Activated T-cell treated with anti-CD3 and anti-CD28 coated beads, Interleukin-2, amount 50 U/mL, for 72 hours (primary cell): ENCODE results near the gene RNF126. TPM values are rescaled to one million over a fixed set of nuclear protein-coding genes. Genes with fewer than 3 reads are reported as not detected.

Experiments used
- ATAC-seq, 2 donors: fragments of 150-1000 bp; cut with Tn5 transposase; replicated peaks in 1 of 2; 2 replicates each; pipeline ENCODE4 v1.10.0; 2021; ENCODE audit warnings: moderate library complexity in 2 of 2, mild to moderate bottlenecking in 1 of 2
- DNase-seq, 2 donors: peaks; one replicate each; pipeline ENCODE4 v3.0.0; 2021 to 2022; ENCODE audit warnings: mixed read lengths in 1 of 2
- H3K27ac Mint-ChIP-seq: one replicate; pipeline ENCODE4 v1.8.0; 2022; ENCODE audit warnings: mild to moderate bottlenecking, moderate library complexity, mixed read lengths
- H3K27me3 Mint-ChIP-seq: one replicate; pipeline ENCODE4 v1.8.0; 2022; ENCODE audit warnings: low read depth, mixed read lengths
- H3K36me3 Mint-ChIP-seq, 2 donors: one replicate each; pipeline ENCODE4 v1.8.0; 2022; ENCODE audit warnings: mixed read lengths in 2 of 2, mild to moderate bottlenecking in 1 of 2; ENCODE audit not compliant: insufficient read depth in 2 of 2
- H3K4me1 Mint-ChIP-seq: one replicate; pipeline ENCODE4 v1.8.0; 2022; ENCODE audit warnings: low read depth, mixed read lengths
- H3K4me3 Mint-ChIP-seq, 2 donors: one replicate each; pipeline ENCODE4 v1.8.0; 2022; ENCODE audit warnings: mild to moderate bottlenecking in 2 of 2, mixed read lengths in 2 of 2, moderate library complexity in 2 of 2
- H3K9me3 Mint-ChIP-seq, 2 donors: one replicate each; pipeline ENCODE4 v1.8.0; 2022; ENCODE audit warnings: mixed read lengths in 2 of 2
- total RNA-seq, 2 donors: library from RNA; stranded (reverse); gene quantifications; one replicate each; pipeline ENCODE4 v1.2.3, GENCODE V29; 2022

Gene RNF126
- total RNA-seq, 2 donors from 2014 or later, result 72.8 to 91.8 TPM

DNA sequence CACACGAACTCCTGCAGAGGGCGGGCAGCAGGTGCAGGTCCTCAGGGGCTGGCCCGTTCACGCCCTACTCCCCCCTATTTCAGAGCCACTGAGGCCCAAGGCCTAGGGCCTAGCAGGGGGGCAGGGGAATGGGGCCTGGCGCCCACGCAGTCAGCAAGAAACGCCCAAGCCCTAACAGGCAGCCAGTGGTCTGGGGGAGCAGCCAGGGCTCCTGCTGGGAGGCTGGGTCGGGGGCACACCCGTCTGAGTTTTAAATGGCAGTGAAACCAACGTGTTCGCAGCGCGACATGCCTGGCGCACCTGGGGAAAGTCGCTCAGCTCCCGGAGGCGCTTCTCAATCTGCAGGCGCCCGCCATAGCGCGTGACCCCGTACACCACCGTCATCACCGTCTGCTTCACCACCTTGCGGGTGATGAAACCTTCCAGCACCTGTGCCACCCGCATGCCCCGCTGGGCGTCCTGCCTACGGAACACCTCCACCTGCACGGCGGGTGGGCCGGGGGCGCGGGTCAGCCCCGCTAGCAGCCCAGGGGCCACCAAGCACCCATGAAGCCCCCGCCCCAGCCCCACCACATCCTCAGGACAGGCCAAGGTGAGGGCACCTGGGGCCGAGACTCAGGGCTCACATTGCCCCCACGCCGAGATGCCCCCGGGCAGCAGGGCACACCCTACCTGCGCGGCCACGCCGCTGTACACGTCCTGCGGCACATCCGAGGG lies 43.6 kb downstream of the RNF126 start:
- peaks cover 0 to 3% of the 10 kb centered on the region in 2 donors for H3K36me3 Mint-ChIP-seq
- H3K9me3 Mint-ChIP-seq, result no peaks in the 10 kb centered on the region
- no peak for DNase-seq
- H3K27me3 Mint-ChIP-seq, result no peaks in the 10 kb centered on the region
- H3K4me1 Mint-ChIP-seq, result no peaks in the 10 kb centered on the region
- H3K27ac Mint-ChIP-seq, result no peak overlapping the region
- no peak overlapping the region for H3K4me3 Mint-ChIP-seq
- ATAC-seq, result no peak

DNA sequence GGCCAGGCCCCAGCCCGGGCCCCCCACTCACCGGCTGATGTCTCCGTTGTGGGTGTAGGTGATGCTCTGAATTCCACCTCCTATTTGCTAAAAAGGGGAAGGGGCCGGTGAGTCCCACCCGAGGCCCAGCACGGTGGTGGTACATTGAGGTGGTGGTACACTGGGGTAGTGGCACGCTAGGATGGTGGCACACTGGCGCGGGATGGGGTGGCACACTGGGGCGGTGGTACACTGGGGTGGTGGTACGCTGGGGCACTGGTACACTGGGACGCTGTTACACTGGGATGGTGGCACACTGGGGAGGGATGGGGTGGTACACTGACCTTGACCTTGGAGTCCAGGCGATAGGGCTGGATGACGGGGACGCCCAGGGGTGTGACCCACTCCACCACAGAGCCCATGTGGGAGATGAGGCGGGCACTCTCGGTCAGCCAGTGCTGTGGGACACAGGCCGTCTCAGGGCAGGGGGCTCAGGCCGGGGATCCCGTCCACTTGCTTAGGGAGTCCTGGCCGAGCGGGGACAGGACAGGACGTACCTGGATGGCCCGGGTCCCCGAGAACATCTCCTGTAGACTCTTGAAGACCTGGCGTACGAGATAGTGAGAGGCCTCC lies 44.2 kb downstream of the RNF126 start:
- no peak overlapping the region for H3K4me3 Mint-ChIP-seq
- H3K36me3 Mint-ChIP-seq, result peaks cover 0 to 3% of the 10 kb centered on the region in 2 donors
- H3K27me3 Mint-ChIP-seq, result no peaks in the 10 kb centered on the region
- no peaks in the 10 kb centered on the region for H3K4me1 Mint-ChIP-seq
- H3K27ac Mint-ChIP-seq, result no peak overlapping the region
- no peaks in the 10 kb centered on the region for H3K9me3 Mint-ChIP-seq
- no peak for DNase-seq
- ATAC-seq, result no peak

DNA sequence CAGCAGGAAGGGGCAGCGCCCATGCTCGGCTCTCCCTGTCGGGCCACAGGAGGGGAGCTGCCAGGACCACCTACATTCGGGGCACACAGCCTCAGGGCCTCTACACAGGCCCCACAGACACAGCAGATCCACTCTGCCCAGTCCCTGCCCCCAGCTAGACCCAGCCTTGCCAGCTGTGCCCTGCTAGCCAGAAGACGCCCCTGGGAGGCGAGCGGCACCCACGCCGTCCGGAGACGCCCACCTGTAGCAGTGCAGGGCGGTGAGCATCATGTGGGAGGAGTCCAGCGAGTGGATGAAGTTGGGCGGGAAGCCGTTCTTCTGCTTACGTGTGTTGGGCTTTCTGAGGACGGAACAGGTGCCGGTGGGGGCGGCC lies 44.8 kb downstream of the RNF126 start:
- Mint-ChIP-seq H3K36me3 (peaks cover 0 to 3% of the 10 kb centered on the region in 2 donors), H3K4me3 (no peak overlapping the region), H3K27ac (no peak overlapping the region), H3K27me3 (no peaks in the 10 kb centered on the region), H3K9me3 (no peaks in the 10 kb centered on the region), H3K4me1 (no peaks in the 10 kb centered on the region)
- ATAC-seq (no peak), DNase-seq (no peak)

DNA sequence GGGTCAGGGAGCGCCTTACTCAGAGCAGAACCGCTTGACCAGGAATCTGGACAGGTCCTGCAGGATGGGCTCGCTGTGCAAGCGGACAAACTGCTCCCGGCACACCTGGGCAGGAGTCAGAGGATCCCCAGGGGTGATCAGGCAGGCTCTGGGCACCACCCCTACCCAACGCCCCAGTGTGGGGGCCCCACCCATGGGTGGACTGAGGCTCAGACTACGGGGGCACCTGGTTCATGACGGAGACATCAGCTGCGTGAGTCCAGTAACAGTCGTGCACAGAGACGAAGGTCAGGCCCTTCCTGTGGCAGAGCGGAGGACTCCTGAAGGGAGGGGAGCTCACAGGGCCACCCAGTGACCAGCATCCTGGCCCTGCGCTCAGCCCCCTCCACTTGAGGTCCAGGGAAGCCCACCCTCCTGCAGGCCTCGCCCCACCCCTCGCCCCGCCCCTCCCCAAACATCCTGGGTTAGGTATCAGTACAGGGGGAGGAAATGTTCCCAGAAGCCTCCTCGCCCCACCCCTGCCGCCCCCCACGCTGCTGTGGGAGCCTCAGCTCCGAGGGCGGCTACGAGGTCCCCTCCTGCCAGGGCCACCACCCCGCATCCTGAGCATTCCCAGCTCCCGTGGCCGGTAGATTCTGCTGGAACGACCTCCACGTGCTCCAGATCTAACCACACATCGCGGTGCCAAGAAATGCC lies 45.3 kb downstream of the RNF126 start:
- ATAC-seq (no peak), DNase-seq (no peak)
- Mint-ChIP-seq H3K27ac (no peak overlapping the region), H3K9me3 (no peaks in the 10 kb centered on the region), H3K4me3 (no peak overlapping the region), H3K36me3 (peaks cover 0 to 3% of the 10 kb centered on the region in 2 donors), H3K27me3 (no peaks in the 10 kb centered on the region), H3K4me1 (peaks cover 5% of the 10 kb centered on the region)

DNA sequence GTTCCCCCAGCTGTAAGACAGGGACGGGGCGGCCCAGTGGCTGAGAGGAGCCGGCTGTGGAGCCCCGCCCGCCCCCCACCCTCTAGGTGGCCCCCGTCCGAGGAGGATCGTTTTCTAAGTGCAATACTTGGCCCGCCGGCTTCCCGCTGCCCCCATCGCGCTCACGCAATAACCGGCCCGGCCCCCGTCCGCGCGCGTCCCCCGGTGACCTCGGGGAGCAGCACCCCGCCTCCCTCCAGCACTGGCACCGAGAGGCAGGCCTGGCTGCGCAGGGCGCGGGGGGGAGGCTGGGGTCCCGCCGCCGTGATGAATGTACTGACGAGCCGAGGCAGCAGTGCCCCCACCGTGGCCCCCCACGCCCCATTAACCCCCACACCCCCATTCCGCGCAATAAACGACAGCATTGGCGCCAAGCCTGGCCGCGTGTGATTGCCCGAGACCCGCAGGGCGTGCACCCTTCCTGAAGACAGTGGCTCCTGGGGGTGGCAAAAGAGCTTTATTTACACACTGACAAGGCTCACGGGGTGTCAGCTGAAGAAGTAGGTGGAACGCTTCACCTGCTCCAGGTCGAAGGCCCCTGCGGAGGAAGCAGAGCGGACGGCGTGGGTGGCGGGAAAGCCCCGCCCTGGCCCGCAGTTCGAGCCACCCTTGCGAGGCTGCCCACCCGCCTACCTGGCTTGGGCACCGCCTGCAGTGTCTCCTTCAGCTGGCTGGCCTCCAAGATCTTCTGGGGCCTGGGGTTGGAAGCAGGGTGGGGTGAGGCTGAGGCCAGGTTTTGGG lies 46.1 kb downstream of the RNF126 start:
- H3K4me1 Mint-ChIP-seq, result peaks cover 7% of the 10 kb centered on the region
- H3K36me3 Mint-ChIP-seq, result peaks cover 2 to 3% of the 10 kb centered on the region in 2 donors
- no peak for DNase-seq
- no peaks in the 10 kb centered on the region for H3K27me3 Mint-ChIP-seq
- H3K27ac Mint-ChIP-seq, result no peak overlapping the region
- no peaks in the 10 kb centered on the region for H3K9me3 Mint-ChIP-seq
- no peak for ATAC-seq
- no peak overlapping the region for H3K4me3 Mint-ChIP-seq

DNA sequence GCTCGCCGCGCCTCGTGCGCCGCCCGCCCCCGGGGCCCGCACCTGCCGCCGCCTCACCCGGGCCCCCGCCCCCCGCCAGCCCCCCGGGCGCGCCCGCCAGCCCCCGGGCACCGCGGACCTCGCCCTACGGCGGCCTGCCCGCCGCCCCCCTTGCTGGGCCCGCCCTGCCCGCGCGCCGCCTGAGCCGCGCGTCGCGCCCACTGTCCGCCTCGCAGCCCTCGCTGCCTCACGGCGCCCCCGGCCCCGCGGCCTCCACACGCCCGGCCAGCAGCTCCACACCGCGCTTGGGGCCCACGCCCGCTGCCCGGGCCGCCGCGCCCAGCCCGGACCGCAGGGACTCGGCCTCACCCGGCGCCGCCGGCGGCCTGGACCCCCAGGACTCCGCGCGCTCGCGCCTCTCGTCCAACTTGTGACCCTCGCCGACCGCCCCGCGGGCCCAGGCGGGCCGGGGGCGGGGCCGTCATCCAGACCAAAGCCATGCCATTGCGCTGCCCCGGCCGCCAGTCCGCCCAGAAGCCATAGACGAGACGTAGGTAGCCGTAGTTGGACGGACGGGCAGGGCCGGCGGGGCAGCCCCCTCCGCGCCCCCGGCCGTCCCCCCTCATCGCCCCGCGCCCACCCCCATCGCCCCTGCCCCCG lies 46.8 kb downstream of the RNF126 start:
- H3K4me1 Mint-ChIP-seq, result peaks cover 14% of the 10 kb centered on the region
- no peak for DNase-seq

DNA sequence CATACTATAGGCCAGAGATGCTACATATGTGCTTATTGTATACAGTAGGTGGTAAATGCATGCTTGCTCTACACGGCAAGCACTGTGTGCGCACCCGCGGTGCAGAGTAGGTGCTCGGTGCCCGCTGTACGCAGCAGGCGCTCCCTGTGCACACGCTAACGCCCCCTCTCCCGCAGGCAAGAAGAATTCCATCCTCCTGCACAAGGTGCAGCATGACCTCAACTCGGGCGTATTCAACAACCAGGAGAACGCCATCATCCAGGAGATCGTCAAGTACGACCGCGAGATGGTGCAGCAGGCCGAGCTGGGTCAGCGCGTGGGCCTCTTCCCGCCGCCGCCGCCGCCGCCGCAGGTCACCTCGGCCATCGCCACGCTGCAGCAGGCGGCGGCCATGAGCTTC lies 47.4 kb downstream of the RNF126 start:
- no peak for ATAC-seq
- no peaks in the 10 kb centered on the region for H3K9me3 Mint-ChIP-seq
- no peaks in the 10 kb centered on the region for H3K27me3 Mint-ChIP-seq
- H3K27ac Mint-ChIP-seq, result no peak overlapping the region
- DNase-seq, result no peak
- H3K4me1 Mint-ChIP-seq, result peaks cover 20% of the 10 kb centered on the region
- H3K4me3 Mint-ChIP-seq, result peak overlapping the region in 1 of 2 donors; percentile 31
- H3K36me3 Mint-ChIP-seq, result peaks cover 2 to 3% of the 10 kb centered on the region in 2 donors

More for the DNA sequence above, 46.8 kb downstream of the RNF126 start:
- ATAC-seq, result no peak
- H3K4me3 Mint-ChIP-seq, result no peak overlapping the region
- peaks cover 2 to 3% of the 10 kb centered on the region in 2 donors for H3K36me3 Mint-ChIP-seq
- no peak overlapping the region for H3K27ac Mint-ChIP-seq
- H3K9me3 Mint-ChIP-seq, result no peaks in the 10 kb centered on the region
- H3K27me3 Mint-ChIP-seq, result no peaks in the 10 kb centered on the region

DNA sequence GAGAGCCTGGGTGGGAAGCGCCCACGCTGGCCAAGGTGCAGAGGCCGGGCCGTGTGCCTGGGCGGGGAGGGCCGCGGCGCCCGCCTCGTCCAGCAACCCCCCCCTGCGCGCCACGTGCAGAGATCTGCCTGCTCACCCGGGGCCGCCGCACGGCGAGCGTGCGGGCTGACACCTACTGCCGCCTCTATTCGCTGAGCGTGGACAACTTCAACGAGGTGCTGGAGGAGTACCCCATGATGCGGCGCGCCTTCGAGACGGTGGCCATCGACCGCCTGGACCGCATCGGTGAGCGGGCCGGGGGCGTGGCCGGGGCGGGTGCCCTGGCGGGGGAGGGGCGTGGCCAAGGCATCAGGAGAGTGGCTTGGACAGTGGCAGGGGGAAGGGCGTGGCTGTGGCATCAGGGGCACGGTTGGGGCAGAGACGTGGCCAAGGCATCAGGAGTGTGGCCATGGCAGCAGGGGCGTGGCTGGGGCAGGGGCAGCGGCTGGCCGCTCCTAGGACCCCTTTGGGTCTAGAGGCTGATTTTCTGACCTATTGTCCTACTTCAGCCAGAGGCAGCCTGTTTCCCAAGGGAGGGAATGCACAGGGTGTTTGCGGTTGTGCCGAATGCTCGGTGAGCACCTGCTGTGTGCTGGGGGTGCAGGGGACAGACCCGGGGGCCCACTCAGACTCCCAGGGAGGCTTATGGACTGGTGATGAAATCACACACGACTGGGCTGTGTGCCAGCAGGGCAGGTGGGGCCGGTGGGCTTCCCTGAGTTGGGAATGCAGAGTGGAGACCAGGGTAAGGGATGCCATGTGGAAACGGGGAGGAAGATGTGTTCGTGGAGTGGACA lies 49.1 kb downstream of the RNF126 start:
- Mint-ChIP-seq H3K36me3 (peaks cover 2% of the 10 kb centered on the region in 2 donors), H3K4me1 (peaks cover 25% of the 10 kb centered on the region), H3K27ac (no peak overlapping the region), H3K4me3 (no peak overlapping the region), H3K27me3 (no peaks in the 10 kb centered on the region), H3K9me3 (no peaks in the 10 kb centered on the region)
- ATAC-seq (no peak), DNase-seq (no peak)

DNA sequence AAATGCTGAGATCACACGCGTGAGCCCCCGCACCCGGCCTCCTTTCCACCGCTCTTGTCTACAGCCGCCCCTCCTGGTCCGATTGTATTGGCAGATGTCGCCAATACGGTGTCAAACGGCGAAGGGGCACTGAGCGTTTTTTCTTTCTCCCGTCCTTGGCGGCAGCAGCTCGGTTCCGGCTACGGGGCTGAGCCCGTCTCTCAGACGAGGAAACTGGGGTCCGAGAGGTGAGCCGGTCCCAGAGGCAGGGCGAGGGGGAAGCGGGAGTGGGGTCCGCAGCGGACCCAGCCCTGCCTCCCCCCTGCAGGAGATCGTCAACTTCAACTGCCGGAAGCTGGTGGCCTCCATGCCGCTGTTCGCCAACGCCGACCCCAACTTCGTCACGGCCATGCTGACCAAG lies 50.1 kb downstream of the RNF126 start:
- Mint-ChIP-seq H3K9me3 (no peaks in the 10 kb centered on the region), H3K27ac (no peak overlapping the region)
- no peak for ATAC-seq

DNA sequence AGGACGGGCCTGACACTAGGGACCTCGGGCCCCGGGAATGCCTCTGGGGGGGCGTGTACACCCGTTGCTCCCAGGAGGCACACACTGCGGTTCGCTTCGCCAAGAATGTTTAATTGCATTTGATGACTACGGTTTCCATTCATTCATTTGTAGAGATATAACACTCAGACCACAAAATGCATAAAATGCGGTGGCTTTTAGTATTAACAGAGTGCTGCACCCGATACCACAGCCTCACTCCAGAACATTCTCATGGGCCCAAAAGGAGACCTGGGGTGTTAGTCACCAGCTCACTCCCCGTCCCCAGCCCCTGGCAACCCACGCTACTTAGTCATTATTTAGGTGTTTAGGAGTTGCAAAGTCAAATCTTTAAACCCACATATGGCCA lies 51.5 kb downstream of the RNF126 start:
- Mint-ChIP-seq H3K9me3 (no peaks in the 10 kb centered on the region), H3K36me3 (peaks cover 0 to 2% of the 10 kb centered on the region in 2 donors), H3K27ac (peak overlapping the region; percentile 66), H3K27me3 (no peaks in the 10 kb centered on the region), H3K4me1 (peaks cover 25% of the 10 kb centered on the region), H3K4me3 (peak overlapping the region; percentile 84 to 90)
- ATAC-seq, result peak; percentile 88 to 89
- peak; percentile 80 to 87 for DNase-seq

More for the DNA sequence above, 50.1 kb downstream of the RNF126 start:
- peaks cover 0 to 2% of the 10 kb centered on the region in 2 donors for H3K36me3 Mint-ChIP-seq
- no peaks in the 10 kb centered on the region for H3K27me3 Mint-ChIP-seq
- peak overlapping the region in 1 of 2 donors; percentile 39 for H3K4me3 Mint-ChIP-seq
- peaks cover 25% of the 10 kb centered on the region for H3K4me1 Mint-ChIP-seq
- no peak for DNase-seq

DNA sequence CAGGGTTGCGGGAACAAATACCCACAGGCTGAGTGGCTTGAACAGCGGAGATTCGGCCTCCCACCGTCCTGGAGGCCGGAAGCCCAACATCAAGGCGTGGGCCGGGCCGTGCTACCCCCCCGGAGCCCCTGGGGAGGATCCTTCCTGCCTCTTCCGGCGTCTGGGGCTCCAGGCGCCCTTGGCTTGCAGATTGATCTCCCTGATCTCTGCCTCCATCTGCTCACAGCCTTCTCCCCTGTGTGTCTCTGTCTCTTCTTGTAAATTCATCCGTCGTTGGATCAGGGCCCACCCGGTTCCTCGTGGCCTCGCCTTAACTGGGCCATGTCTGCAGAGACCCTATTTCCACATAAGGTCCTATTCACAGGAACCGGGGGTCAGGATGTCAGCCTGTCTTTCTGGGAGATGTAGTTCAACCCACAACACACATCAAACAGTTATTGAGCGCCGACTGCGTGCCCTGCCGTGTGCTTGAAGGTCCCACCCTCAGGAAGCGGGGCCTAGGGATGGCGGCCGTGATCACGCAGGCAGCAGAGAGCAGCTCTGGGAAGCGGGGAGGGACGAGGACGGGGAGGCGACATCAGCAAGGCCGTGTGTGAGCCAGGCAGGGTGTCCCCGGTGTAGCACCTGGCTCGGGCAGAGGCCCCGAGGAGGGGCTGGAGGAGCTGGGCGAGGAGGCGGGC lies 52.1 kb downstream of the RNF126 start:
- no peaks in the 10 kb centered on the region for H3K27me3 Mint-ChIP-seq

More for the DNA sequence above, 52.1 kb downstream of the RNF126 start:
- Mint-ChIP-seq H3K4me3 (peak overlapping the region; percentile 84 to 90), H3K4me1 (peaks cover 25% of the 10 kb centered on the region), H3K36me3 (peaks cover 0 to 2% of the 10 kb centered on the region in 2 donors), H3K9me3 (no peaks in the 10 kb centered on the region), H3K27ac (peak overlapping the region; percentile 69)
- peak; percentile 37 to 44 for ATAC-seq
- DNase-seq, result peak; percentile 65 to 67
